HepG2 (cell line): ENCODE results near the gene PHACTR3. TPM values are rescaled to one million over a fixed set of nuclear protein-coding genes. Genes with fewer than 3 reads are reported as not detected.

Experiments
- ATAC-seq: fragments of 200-7000 bp; cut with Tn5 transposase; 3 replicates; pipeline ENCODE4 v1.9.1; 2020; ENCODE audit warnings: mild to moderate bottlenecking, moderate library complexity
- BruUV-seq: library from RNA; stranded (reverse); fragments of 400-500 nt; replicated peaks from 2 replicates; lab custom pipeline; 2021; lab: Mats Ljungman, UMichigan
- CTCF ChIA-PET: fragments of 300-600 bp; formaldehyde crosslinking; extraction: SDS; loops from one replicate; lab custom pipeline; 2021; ENCODE audit warnings: low total read pairs, inconsistent platforms, low intra/inter-chr PET ratio; lab: Yijun Ruan, JAX
- POLR2A ChIA-PET: fragments of 350-600 bp; sonication (Branson Sonifier 250); formaldehyde crosslinking; loops from one replicate; lab custom pipeline; 2020; ENCODE audit warnings: antibody characterized with exemption, inconsistent platforms; lab: Yijun Ruan, JAX
- DNase-seq: peaks from one replicate; pipeline ENCODE4 v3.0.0-alpha.2; 2015; ENCODE audit warnings: low spot score
- FAIRE-seq: peaks from 3 replicates; lab custom pipeline; 2011; peaks lifted over from hg19 to GRCh38; lab: Jason Lieb, UNC
- H2AFZ ChIP-seq: one replicate; pipeline ENCODE4 v1.6.1; 2011; ENCODE audit warnings: low read length, inconsistent platforms
- H3K27ac ChIP-seq: fragments of 300-600 bp; 3 replicates; pipeline ENCODE4 v1.8.0; 2011; ENCODE audit warnings: mixed run types, mild to moderate bottlenecking, mixed read lengths, low read length, inconsistent platforms; ENCODE audit not compliant: insufficient read depth; ENCODE audit errors: extremely low read length
- H3K27me3 ChIP-seq, 2 experiments: fragments of 200-600 bp in 1 of 2; 2 replicates in 1 of 2; 3 replicates in 1 of 2; pipeline versions ENCODE4 v1.6.0 to v1.8.0; 2011; ENCODE audit warnings: low read length in 2 of 2, mild to moderate bottlenecking in 2 of 2, moderate library complexity in 2 of 2, inconsistent platforms in 1 of 2; ENCODE audit not compliant: insufficient read depth in 2 of 2, control insufficient read depth in 1 of 2
- H3K36me3 ChIP-seq, 2 experiments: fragments of 200-600 bp in 1 of 2; replicated peaks in 1 of 2; 2 replicates in 1 of 2; 3 replicates in 1 of 2; pipeline versions ENCODE4 v1.5.1 to v1.8.0; 2011; ENCODE audit warnings: low read length in 2 of 2, inconsistent platforms in 1 of 2; ENCODE audit not compliant: insufficient read depth in 2 of 2, control insufficient read depth in 1 of 2
- H3K4me1 ChIP-seq: 2 replicates; pipeline ENCODE4 v1.5.1; 2012; ENCODE audit warnings: low read length, inconsistent platforms; ENCODE audit not compliant: insufficient read depth
- H3K4me2 ChIP-seq: 2 replicates; pipeline ENCODE4 v1.6.0; 2011; ENCODE audit warnings: low read depth, low read length, inconsistent platforms
- H3K4me3 ChIP-seq, 3 experiments: fragments of 200-600 bp in 1 of 3; sonication (generic), shearing (Covaris generic) in 1 of 3; replicated peaks in 1 of 3; 2 replicates each; pipeline ENCODE4 v1.5.1; 2011 to 2016; ENCODE audit warnings: low read length in 3 of 3, inconsistent platforms in 2 of 3, low read depth in 2 of 3, mild to moderate bottlenecking in 2 of 3, control low read depth in 1 of 3, mixed read lengths in 1 of 3; ENCODE audit not compliant: insufficient read depth in 1 of 3
- H3K79me2 ChIP-seq: one replicate; pipeline ENCODE4 v1.6.1; 2011; ENCODE audit warnings: low read length, inconsistent platforms; ENCODE audit not compliant: insufficient read depth
- H3K9ac ChIP-seq: 2 replicates; pipeline ENCODE4 v1.6.0; 2011; ENCODE audit warnings: mild to moderate bottlenecking, low read depth, low read length, inconsistent platforms; ENCODE audit not compliant: insufficient read depth
- H3K9me3 ChIP-seq: 2 replicates; pipeline ENCODE4 v1.5.1; 2012; ENCODE audit warnings: mild to moderate bottlenecking, low read length
- H4K20me1 ChIP-seq: 2 replicates; pipeline ENCODE4 v1.6.0; 2011; ENCODE audit warnings: inconsistent platforms, mild to moderate bottlenecking, low read length, moderate library complexity; ENCODE audit not compliant: insufficient read depth
- GMEB1 ChIP-seq: sonication (generic); formaldehyde crosslinking; IDR thresholded peaks from 2 replicates; pipeline ENCODE4 v1.5.1; 2020; ENCODE audit warnings: missing genetic modification reagents, mild to moderate bottlenecking, borderline replicate concordance
- IKZF4 ChIP-seq: sonication (generic); formaldehyde crosslinking; IDR thresholded peaks from 2 replicates; pipeline ENCODE4 v1.5.1; 2020; ENCODE audit warnings: borderline replicate concordance, mild to moderate bottlenecking, low read depth, missing genetic modification reagents; ENCODE audit errors: not compliant biosample characterization
- JUNB ChIP-seq: sonication (generic); formaldehyde crosslinking; IDR thresholded peaks from 2 replicates; pipeline ENCODE4 v1.8.0; 2022; ENCODE audit warnings: missing genetic modification reagents, mild to moderate bottlenecking, borderline replicate concordance
- KDM5A ChIP-seq: fragments of 200-600 bp; sonication (generic); IDR thresholded peaks from 2 replicates; pipeline ENCODE4 v1.7.0; 2018; ENCODE audit warnings: antibody characterized with exemption, mild to moderate bottlenecking, low read length, borderline replicate concordance
- SMC3 ChIP-seq: IDR thresholded peaks from 2 replicates; pipeline ENCODE4 v1.6.1; 2011; ENCODE audit warnings: low read length, improper control_type of control experiment
- ZNF12 ChIP-seq: sonication (generic); formaldehyde crosslinking; IDR thresholded peaks from 2 replicates; pipeline ENCODE4 v1.5.0; 2020; ENCODE audit warnings: missing genetic modification reagents
- ZNF337 ChIP-seq: sonication (generic); formaldehyde crosslinking; IDR thresholded peaks from 2 replicates; pipeline ENCODE4 v1.5.1; 2020; ENCODE audit warnings: missing genetic modification reagents, low read depth, mild to moderate bottlenecking, borderline replicate concordance
- ZNF510 ChIP-seq: sonication (generic); formaldehyde crosslinking; IDR thresholded peaks from 2 replicates; pipeline ENCODE4 v1.4.0; 2020; ENCODE audit warnings: low read depth, mild to moderate bottlenecking, missing genetic modification reagents
- ZNF629 ChIP-seq: sonication (generic); formaldehyde crosslinking; conservative IDR thresholded peaks from 2 replicates; pipeline ENCODE4 v1.5.0; 2020; ENCODE audit warnings: missing genetic modification reagents
- ZNF652 ChIP-seq: IDR thresholded peaks from 2 replicates; pipeline ENCODE4 v1.6.1; 2016; ENCODE audit warnings: low read depth, borderline replicate concordance
- WGBS: methylation state at CpG from one replicate; pipeline ENCODE4 v1.1.6; 2017; ENCODE audit warnings: low lambda C conversion rate; 5-methylcytosine and 5-hydroxymethylcytosine counted together
- in situ Hi-C: cut with HindIII; loops from 2 replicates; pipeline ENCODE4 v1.10.0; 2017; ENCODE audit warnings: low pct_unique_long_range_greater_than_20kb; ENCODE audit not compliant: extremely low pct_ligation_motif_present
- intact Hi-C: fragments of 100-400 bp; cut with micrococcal nuclease; formaldehyde crosslinking; loops from one replicate; pipeline ENCODE4 v1.10.0; 2022; ENCODE audit not compliant: unreplicated experiment
- polyA plus RNA-seq, 8 experiments: library from polyadenylated mRNA; depleted of rRNA in 3 of 8; stranded (reverse) in 7 of 8; unstranded in 1 of 8; fragments of >200 nt; fragmentation: Illumina TruSeq in 4 of 8; extraction: Trizol in 4 of 8; gene quantifications; 2 replicates each; pipeline versions ENCODE4 v1.2.1 to v1.2.3, GENCODE V29; 2011 to 2016; ENCODE audit warnings: low read depth in 4 of 8, missing spikeins in 1 of 8, mixed read lengths in 1 of 8; ENCODE audit not compliant: insufficient read depth in 1 of 8
- total RNA-seq, 5 experiments: library from RNA; depleted of rRNA; stranded (reverse); fragments of >200 nt; fragmentation: Illumina TruSeq; extraction: Trizol; gene quantifications; 2 replicates each; pipeline ENCODE4 v1.2.3, GENCODE V29; 2016; ENCODE audit warnings: low read depth in 1 of 5
- TF ChIP-seq, protein P1 (sequence below), 2 experiments: sonication (generic) in 1 of 2; formaldehyde crosslinking in 1 of 2; IDR thresholded peaks; 2 replicates each; pipeline versions ENCODE4 v1.4.0 to v1.6.1; 2018 to 2020; ENCODE audit warnings: missing genetic modification reagents in 2 of 2, borderline replicate concordance in 1 of 2, low read depth in 1 of 2, mild to moderate bottlenecking in 1 of 2, missing biosample characterization in 1 of 2

PHACTR3 gene
- total and polyA plus RNA-seq, 2 of the 13 experiments (the other 11 are each of a cell fraction or from before 2014, with no cell fraction given): not detected

DNA sequence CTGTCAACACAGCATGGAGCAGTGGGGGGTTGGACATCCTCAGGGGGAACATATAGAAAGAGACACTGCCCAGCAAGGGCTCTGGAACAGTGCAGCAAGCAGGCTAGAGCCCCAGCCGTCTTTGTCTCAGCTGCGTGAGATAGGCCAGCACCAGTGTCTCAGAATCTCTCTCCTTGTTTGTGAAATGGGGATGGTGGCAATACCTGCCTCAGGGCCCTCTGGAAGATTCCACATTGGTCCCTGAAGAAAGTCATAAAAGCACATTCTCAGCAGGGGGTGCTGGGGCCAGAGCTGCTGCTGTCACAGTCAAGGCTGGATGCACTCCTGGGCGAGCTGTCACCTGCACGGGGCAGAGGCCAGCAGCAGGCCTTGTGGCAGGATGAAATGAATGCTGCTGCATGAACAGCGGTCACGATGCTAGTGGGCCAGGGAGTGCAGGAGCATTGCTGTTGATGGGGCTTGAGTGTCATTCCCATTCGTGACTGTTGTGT lies 207.4 kb downstream of the PHACTR3 start (continued):
- TF ChIP-seq, protein P1, sequence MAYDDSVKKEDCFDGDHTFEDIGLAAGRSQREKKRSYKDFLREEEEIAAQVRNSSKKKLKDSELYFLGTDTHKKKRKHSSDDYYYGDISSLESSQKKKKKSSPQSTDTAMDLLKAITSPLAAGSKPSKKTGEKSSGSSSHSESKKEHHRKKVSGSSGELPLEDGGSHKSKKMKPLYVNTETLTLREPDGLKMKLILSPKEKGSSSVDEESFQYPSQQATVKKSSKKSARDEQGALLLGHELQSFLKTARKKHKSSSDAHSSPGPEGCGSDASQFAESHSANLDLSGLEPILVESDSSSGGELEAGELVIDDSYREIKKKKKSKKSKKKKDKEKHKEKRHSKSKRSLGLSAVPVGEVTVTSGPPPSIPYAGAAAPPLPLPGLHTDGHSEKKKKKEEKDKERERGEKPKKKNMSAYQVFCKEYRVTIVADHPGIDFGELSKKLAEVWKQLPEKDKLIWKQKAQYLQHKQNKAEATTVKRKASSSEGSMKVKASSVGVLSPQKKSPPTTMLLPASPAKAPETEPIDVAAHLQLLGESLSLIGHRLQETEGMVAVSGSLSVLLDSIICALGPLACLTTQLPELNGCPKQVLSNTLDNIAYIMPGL (CRISPR knock-in tag; IDR thresholded peaks at IDR 0.05; ENCODE audit: borderline replicate concordance in 1 of 2, low read depth in 1 of 2): no peak
- TF ChIP-seq KDM5A (no peak), GMEB1 (CRISPR knock-in tag) (no peak), IKZF4 (CRISPR knock-in tag) (no peak), SMC3 (no peak), ZNF629 (CRISPR knock-in tag) (no peak), ZNF652 (no peak)
- TF ChIP-seq, all 625 proteins: peak for 0

GRCh38 chr20:59812286-59813125 lies 208.2 kb downstream of the PHACTR3 start:
- H3K4me1 ChIP-seq: no peaks in the 10 kb centered on the region
- WGBS: 9% methylated on average over 14 of the region's 23 CpGs
- H3K4me2 ChIP-seq: no peak overlapping the region
- H4K20me1 ChIP-seq: no peaks in the 10 kb centered on the region
- no peak overlapping the region for H3K4me3 ChIP-seq
- no peak overlapping the region for H2AFZ ChIP-seq
- no peak for FAIRE-seq
- H3K27me3 ChIP-seq: peaks cover 7 to 78% of the 10 kb centered on the region in 2 experiments; a peak in 4 of 5 replicates
- no peak for DNase-seq
- POLR2A ChIA-PET: no interaction called here
- in situ Hi-C loops: no loop called here
- intact Hi-C loops: no loop called here
- H3K79me2 ChIP-seq: no peaks in the 10 kb centered on the region
- no peaks in the 10 kb centered on the region for H3K36me3 ChIP-seq
- CTCF ChIA-PET: no interaction called here
- no peaks in the 10 kb centered on the region for H3K9me3 ChIP-seq
- no peak; the same call in 2 of the 3 replicates for ATAC-seq
- H3K9ac ChIP-seq: no peak overlapping the region
- no peak overlapping the region for H3K27ac ChIP-seq
- TF ChIP-seq ZNF337 (CRISPR knock-in tag) (no peak), JUNB (CRISPR knock-in tag) (no peak), ZNF510 (CRISPR knock-in tag) (no peak), ZNF12 (CRISPR knock-in tag) (no peak)
- no TSS peak for BruUV-seq
